Measurements from ENCODE around the gene TADA2B. TPM values are rescaled to one million over a fixed set of nuclear protein-coding genes. Genes with fewer than 3 reads are reported as not detected.

The TADA2B gene
- 23.2 TPM for total RNA-seq
- long read RNA-seq, full-length matches to known transcripts = 105 of 107 reads
- long read RNA-seq, partial matches to known transcripts = 0 of 107 reads
- long read RNA-seq, other reads (novel, unspliced or antisense) = 2 of 107 reads

- intact Hi-C loops (cut with DNase I) = no loop called here
- no peaks in the 10 kb centered on the region for H3K9me3 ChIP-seq
- ATAC-seq (peak; percentile 4), DNase-seq (peak; percentile 83)
- H3K4me3 ChIP-seq = peak within 1 kb of the TSS; percentile 93
- peak within 1 kb of the TSS; percentile 94 for H3K27ac ChIP-seq
- peaks cover 32% of the 10 kb centered on the region for H3K4me1 ChIP-seq
- no peak for TF ChIP-seq CTCF (IDR thresholded peaks at IDR 0.05)
- H3K36me3 ChIP-seq = no peaks in the 10 kb centered on the region
- H3K27me3 ChIP-seq = no peaks in the 10 kb centered on the region
Observed at GRCh38 chr4:7043284-7044136, at the start of gene TADA2B. Gene TADA2B (plus strand): TSS chr4:7043372. CDS start chr4:7043580, 208 bp downstream.

GRCh38 chr4:6996481-6996880, 46.7 kb upstream of the TADA2B start:
- intact Hi-C loops (cut with DNase I) = no loop called here
- no peak for DNase-seq
- Histone ChIP-seq H3K9me3 (no peaks in the 10 kb centered on the region), H3K36me3 (peaks cover 67% of the 10 kb centered on the region), H3K4me1 (peaks cover 9% of the 10 kb centered on the region), H3K4me3 (no peak overlapping the region), H3K27me3 (no peaks in the 10 kb centered on the region), H3K27ac (no peak overlapping the region)
- TF ChIP-seq CTCF (IDR thresholded peaks at IDR 0.05) = no peak
- ATAC-seq = no peak

- ATAC-seq = peak; percentile 48
Observed at GRCh38 chr4:6999172-7000086, 43.7 kb upstream of the TADA2B start.

GRCh38 chr4:7000421-7001176, 42.6 kb upstream of the TADA2B start:
- no peak for ATAC-seq
- H3K27ac ChIP-seq = no peak overlapping the region
- no peaks in the 10 kb centered on the region for H3K9me3 ChIP-seq
- intact Hi-C loops (cut with DNase I) = no loop called here
- DNase-seq = no peak
- TF ChIP-seq CTCF (IDR thresholded peaks at IDR 0.05) = no peak
- H3K4me1 ChIP-seq = no peaks in the 10 kb centered on the region
- no peak overlapping the region for H3K4me3 ChIP-seq
- H3K27me3 ChIP-seq = no peaks in the 10 kb centered on the region
- peaks cover 97% of the 10 kb centered on the region for H3K36me3 ChIP-seq

More at GRCh38 chr4:6999172-7000086, 43.7 kb upstream of the TADA2B start:
- intact Hi-C loops (cut with DNase I) = no loop called here
- Histone ChIP-seq H3K27me3 (no peaks in the 10 kb centered on the region), H3K4me3 (no peak overlapping the region), H3K27ac (no peak overlapping the region), H3K9me3 (no peaks in the 10 kb centered on the region), H3K36me3 (peaks cover 92% of the 10 kb centered on the region), H3K4me1 (no peaks in the 10 kb centered on the region)
- no peak for TF ChIP-seq CTCF (IDR thresholded peaks at IDR 0.05)
- no peak for DNase-seq

- no peak for TF ChIP-seq CTCF (IDR thresholded peaks at IDR 0.05)
- Histone ChIP-seq H3K27ac (no peak overlapping the region), H3K9me3 (no peaks in the 10 kb centered on the region), H3K27me3 (no peaks in the 10 kb centered on the region), H3K4me3 (no peak overlapping the region), H3K36me3 (peaks cover 95% of the 10 kb centered on the region), H3K4me1 (no peaks in the 10 kb centered on the region)
- ATAC-seq = no peak
- no peak for DNase-seq
- intact Hi-C loops (cut with DNase I) = no loop called here
Observed at GRCh38 chr4:7001271-7001670, 41.9 kb upstream of the TADA2B start.
